ENCODE results near the gene CMTM2.

Gene CMTM2

GRCh38 chr16:66578651-66579531, at the start of gene CMTM2:
Gene CMTM2 (plus strand): TSS chr16:66579463. CDS start chr16:66579608, 145 bp downstream.
- no peak for DNase-seq

- DNase-seq: no peak
These were observed 49.8 kb upstream of the CMTM2 start for GRCh38 chr16:66529475-66529874.

- DNase-seq: no peak
These were observed 44.9 kb upstream of the CMTM2 start for GRCh38 chr16:66534376-66534799.

GRCh38 chr16:66536525-66536924, 42.7 kb upstream of the CMTM2 start:
- no peak for DNase-seq

GRCh38 chr16:66537236-66537635, 42.0 kb upstream of the CMTM2 start:
- no peak for DNase-seq

- no peak for DNase-seq
These were observed 40.4 kb upstream of the CMTM2 start for GRCh38 chr16:66538910-66539309.

- DNase-seq: no peak
These were observed 39.4 kb upstream of the CMTM2 start for GRCh38 chr16:66539623-66540469.

GRCh38 chr16:66541388-66542355, 37.6 kb upstream of the CMTM2 start:
- no peak for DNase-seq

GRCh38 chr16:66542396-66542795, 36.9 kb upstream of the CMTM2 start:
- no peak for DNase-seq

GRCh38 chr16:66543541-66543940, 35.7 kb upstream of the CMTM2 start:
- DNase-seq: no peak

GRCh38 chr16:66544016-66544757, 35.1 kb upstream of the CMTM2 start:
- DNase-seq: no peak

GRCh38 chr16:66547101-66547989, 31.9 kb upstream of the CMTM2 start:
- no peak for DNase-seq

- DNase-seq: no peak
These were observed 31.2 kb upstream of the CMTM2 start for GRCh38 chr16:66548068-66548467.

- no peak for DNase-seq
These were observed 30.4 kb upstream of the CMTM2 start for GRCh38 chr16:66548868-66549267.

GRCh38 chr16:66549284-66550131, 29.8 kb upstream of the CMTM2 start, which contains the start of gene TK2:
Gene TK2 (minus strand): TSS chr16:66550122. CDS start chr16:66550061, 61 bp downstream.
- DNase-seq: no peak

GRCh38 chr16:66551348-66551759, 27.9 kb upstream of the CMTM2 start:
- no peak for DNase-seq

- no peak for DNase-seq
These were observed 27.4 kb upstream of the CMTM2 start for GRCh38 chr16:66551788-66552285.

- peak; percentile 35 for DNase-seq
These were observed 26.7 kb upstream of the CMTM2 start, which contains the start of gene CKLF for GRCh38 chr16:66552286-66553177. Gene CKLF (plus strand): TSS chr16:66552576. CDS start chr16:66552716, 140 bp downstream.
